ENCODE results near the gene APLP2.
A peak's percentile ranks its signal among the peaks of the same experiment; 100 is the strongest.

The APLP2 gene

GRCh38 chr11:130112071-130112830 is 42.6 kb downstream of the APLP2 start:
- intact Hi-C loops (cut with DNase I), result no loop called here
- DNase-seq, result no peak

DNA sequence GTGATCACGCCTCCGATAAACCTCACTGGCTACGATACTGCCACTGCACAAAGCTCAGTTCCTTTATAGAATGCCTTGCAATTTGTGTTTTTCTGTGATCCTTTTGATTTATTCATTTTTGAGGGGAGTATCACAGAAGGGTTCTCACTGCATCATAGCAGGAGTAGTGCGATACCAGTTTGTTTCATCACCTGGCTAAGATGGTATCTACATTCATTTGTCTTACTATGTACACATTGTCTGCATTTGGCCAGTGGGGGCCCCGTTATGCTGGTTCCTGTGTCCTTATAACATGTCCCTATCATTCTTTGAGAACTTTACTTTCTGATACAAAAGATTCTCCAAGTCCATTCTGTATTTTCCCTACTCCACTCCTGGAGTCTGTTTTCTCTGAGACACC is 44.6 kb downstream of the APLP2 start:
- intact Hi-C loops (cut with DNase I), result no loop called here
- DNase-seq, result no peak

DNA sequence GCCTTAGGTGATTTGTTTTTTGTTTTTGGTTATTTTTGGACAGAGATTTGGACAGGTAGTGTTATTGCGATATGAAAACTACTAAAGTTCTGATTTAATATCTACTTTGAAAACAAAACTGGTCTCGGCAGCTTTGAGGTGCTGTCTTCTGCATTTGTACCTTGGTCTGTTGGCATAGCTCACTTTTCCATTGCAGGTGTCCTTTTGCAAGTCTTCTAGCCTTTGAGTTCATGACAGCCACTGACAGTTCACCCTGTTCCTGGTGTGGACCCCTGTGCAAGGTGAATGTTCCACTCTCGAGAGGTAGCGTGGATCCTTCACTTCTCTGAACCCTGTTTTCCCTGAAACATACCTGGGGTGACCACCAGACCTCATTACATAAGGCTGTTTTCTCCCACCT is 45.0 kb downstream of the APLP2 start:
- intact Hi-C loops (cut with DNase I), result no loop called here
- no peak for DNase-seq

GRCh38 chr11:130115218-130115617 is 45.5 kb downstream of the APLP2 start:
- DNase-seq, result no peak
- intact Hi-C loops (cut with DNase I), result no loop called here

- no peak for DNase-seq
- intact Hi-C loops (cut with DNase I), result no loop called here
Observed at GRCh38 chr11:130118165-130118564, 48.5 kb downstream of the APLP2 start.

DNA sequence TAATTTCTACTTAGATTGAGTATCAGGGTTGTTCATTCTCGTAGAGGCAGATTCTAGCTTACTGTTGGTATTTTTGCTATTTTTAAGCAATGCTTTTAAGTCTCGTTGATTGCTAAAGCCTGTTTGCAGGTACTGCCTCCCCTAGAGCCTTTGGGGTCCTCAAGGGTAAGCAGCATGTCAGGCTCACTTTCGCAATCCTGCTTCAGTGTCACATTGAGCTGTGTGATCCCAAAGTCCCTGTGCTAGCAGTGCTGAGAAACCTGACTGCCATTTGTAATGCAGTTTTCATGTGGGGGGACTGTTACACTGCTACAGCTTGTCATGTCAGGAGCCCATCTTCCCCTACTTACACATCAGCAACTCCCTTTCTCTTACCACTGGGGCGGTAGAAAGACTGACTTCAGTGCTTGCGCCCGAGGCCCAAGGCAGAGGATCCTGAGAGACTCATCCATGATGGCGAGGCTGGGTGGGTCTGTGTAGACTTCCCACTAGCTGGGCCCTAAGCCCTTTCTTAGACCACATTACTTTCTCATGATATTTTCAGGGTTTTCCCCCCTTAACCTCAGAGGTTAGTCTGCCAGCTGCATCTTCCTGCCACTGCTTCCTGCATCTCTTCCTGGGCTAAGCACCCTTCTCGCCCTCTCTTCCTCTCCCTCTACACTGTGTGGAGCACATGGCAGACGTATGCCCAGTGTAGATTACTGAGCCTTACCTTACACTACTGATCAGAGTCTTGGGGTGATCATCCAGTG is 49.1 kb downstream of the APLP2 start:
- no peak for DNase-seq
- intact Hi-C loops (cut with DNase I), result no loop called here

- DNase-seq, result no peak
- intact Hi-C loops (cut with DNase I), result loop anchor here (10.0 kb wide), 1 partner anchor 45 kb away; no protein-coding TSS in a partner anchor
Observed at GRCh38 chr11:130120045-130120444, 50.4 kb downstream of the APLP2 start.

- DNase-seq, result no peak
- intact Hi-C loops (cut with DNase I), result loop anchor here (10.0 kb wide), 1 partner anchor 47 kb away; no protein-coding TSS in a partner anchor
Observed at GRCh38 chr11:130121445-130121978, 51.8 kb downstream of the APLP2 start.

GRCh38 chr11:130122141-130122575 is 52.5 kb downstream of the APLP2 start:
- intact Hi-C loops (cut with DNase I), result loop anchor here (10.0 kb wide), 1 partner anchor 47 kb away; no protein-coding TSS in a partner anchor
- no peak for DNase-seq

DNA sequence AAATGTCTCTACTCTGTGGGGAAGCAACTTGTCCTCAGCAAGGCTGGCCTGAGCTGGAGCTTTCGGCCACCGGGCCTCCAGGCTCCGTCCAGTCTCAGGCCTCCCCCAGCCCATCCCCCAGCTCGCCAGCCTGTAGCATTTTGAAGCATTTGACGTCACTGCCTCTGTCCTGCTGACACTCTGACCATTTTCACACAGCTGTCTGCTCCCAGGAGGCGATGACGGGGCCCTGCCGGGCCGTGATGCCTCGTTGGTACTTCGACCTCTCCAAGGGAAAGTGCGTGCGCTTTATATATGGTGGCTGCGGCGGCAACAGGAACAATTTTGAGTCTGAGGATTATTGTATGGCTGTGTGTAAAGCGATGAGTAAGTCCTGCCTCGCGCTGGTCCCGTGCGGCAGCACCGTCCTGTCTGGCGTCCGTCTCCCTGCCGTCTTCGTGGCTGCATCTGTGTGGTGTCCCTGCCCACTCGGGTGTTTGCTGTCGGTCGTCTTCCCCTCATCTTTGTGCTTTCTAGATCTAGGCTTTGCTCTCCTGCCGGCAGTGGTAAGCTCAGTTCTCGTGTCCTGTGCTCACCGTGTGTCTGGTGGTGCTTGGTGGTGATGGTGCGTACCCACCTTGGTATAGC is 53.8 kb downstream of the APLP2 start:
- intact Hi-C loops (cut with DNase I), result loop anchor here (10.0 kb wide), 1 partner anchor 49 kb away; no protein-coding TSS in a partner anchor
- no peak for DNase-seq

DNA sequence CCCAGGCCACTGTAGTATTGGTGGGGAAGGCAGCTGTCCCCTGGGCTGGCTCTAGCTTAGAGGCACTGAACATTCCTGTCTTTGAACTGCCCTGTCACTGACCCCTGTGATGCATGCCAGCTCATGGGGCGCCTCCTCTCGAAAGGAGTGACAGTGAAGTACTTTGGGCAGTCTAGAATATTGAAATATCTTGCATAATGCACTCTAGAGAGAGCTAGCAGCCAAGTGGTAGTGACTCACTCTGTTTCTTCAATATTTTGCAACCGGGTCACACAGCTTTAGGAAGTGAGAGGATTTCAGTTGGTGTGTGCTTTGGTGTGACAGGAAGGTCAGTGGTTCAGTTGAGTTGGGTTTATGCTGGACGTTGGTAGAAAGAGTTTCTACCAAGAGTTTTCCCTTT is 54.4 kb downstream of the APLP2 start:
- DNase-seq, result peak in 2 of 10 donors; percentile 30 to 86
- intact Hi-C loops (cut with DNase I), result loop anchor here (10.0 kb wide), 1 partner anchor 49 kb away; no protein-coding TSS in a partner anchor

GRCh38 chr11:130125638-130126037 is 55.9 kb downstream of the APLP2 start:
- intact Hi-C loops (cut with DNase I), result loop anchor here (10.0 kb wide), 1 partner anchor 51 kb away; no protein-coding TSS in a partner anchor
- DNase-seq, result no peak

DNA sequence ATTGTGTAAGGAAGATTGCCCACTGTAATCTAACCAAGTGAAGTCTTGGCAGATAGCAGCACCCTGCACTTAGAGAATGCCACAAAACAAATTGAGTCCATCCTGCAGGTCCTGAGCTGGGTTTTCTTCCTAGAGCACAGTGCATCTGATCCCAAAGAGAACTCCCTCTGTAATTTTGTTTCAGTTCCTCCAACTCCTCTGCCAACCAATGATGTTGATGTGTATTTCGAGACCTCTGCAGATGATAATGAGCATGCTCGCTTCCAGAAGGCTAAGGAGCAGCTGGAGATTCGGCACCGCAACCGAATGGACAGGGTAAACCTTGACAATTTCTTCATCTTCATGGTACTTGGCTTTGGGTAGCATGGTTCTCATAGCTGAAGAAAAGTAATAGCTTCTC is 56.8 kb downstream of the APLP2 start:
- intact Hi-C loops (cut with DNase I), result loop anchor here (10.0 kb wide), 1 partner anchor 52 kb away; no protein-coding TSS in a partner anchor
- DNase-seq, result no peak

GRCh38 chr11:130127509-130127908 is 57.8 kb downstream of the APLP2 start:
- no peak for DNase-seq
- intact Hi-C loops (cut with DNase I), result loop anchor here (10.0 kb wide), 1 partner anchor 53 kb away; no protein-coding TSS in a partner anchor

- DNase-seq, result no peak
- intact Hi-C loops (cut with DNase I), result loop anchor here (10.0 kb wide), 1 partner anchor 54 kb away; no protein-coding TSS in a partner anchor
Observed at GRCh38 chr11:130128626-130129025, 58.9 kb downstream of the APLP2 start.

DNA sequence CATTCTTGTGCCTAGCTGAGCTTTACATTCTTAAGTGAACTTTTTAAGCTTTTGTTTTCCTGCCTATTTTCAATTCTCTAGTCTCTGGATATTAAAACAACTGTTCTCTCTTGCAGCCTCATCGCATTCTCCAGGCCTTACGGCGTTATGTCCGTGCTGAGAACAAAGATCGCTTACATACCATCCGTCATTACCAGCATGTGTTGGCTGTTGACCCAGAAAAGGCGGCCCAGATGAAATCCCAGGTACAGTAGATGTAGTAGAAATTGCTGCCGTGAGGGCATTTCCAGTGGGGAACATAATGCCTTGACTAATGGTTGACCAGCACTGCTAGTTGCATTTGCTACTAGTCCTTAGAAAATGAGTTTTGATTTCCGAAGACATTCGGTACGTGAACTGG is 60.2 kb downstream of the APLP2 start:
- DNase-seq, result no peak
- intact Hi-C loops (cut with DNase I), result loop anchor here (10.0 kb wide), 2 partner anchors 55 to 125 kb away; partner anchors contain the start of gene PRDM10

DNA sequence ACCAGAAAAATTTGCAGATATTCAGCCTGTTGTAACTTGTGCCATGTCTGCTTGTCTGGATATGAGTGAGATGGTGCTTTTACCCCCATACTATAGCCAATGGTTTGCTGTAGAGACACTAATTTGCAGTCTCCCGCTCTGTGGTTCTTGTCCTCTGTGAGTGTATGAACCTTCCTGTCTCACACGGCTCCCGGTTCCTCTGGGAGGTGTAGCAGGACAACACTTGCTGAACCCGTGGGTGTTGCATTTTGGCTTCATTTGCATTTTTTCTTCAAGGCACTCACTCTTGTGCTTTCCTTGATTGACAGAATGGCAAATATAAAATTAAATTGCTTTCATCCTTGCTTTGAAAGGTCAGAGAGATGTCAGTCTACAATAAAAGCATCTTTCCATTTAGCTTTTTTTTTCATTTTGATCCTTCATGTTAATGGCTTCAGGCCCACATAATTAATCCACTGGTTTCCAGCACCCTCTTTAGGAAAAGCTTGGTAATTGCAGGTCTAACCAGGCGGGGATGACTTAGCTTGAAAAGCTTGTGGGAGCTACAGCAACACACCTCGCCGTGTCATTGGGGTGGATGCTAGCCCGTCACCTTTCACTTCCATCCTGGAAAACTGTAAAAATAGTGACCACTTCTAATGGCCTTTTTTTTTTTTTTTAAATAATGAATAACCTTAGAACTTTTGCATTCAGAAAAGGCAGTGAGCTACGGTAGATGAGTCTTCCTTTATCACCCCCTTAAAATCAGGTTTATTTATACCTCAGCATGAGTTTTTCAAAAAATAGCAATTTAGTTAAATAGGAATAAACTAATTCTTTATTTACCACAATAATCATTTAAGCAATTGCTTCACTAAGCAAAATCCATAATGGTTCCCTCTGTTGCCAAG is 62.5 kb downstream of the APLP2 start:
- intact Hi-C loops (cut with DNase I), result loop anchor here (1.0 to 10.0 kb wide), 2 partner anchors 127 to 209 kb away; partner anchors contain the start of gene PRDM10
- DNase-seq, result no peak

DNA sequence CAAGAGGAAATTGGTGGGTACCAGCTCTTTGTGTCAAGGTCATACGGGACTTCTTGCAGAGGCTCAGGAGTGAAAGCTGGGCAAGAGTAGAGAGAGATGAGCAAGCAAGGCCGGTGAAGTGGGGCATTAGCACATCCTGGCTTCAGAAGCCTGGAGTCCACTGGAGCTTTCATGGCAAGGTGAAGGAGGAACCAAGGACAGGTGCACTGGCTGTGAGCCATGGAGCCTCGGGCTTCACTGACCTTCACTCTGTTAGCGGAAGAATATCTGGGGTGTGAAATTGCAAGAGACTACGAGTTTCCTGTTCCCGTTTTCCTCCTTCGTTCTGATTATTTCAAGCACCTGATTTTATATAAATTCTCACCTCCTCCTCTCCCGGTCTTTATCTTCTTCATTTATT is 64.0 kb downstream of the APLP2 start:
- intact Hi-C loops (cut with DNase I), result loop anchor here (10.0 kb wide), 1 partner anchor 129 kb away; the partner anchor contains the start of gene PRDM10

DNA sequence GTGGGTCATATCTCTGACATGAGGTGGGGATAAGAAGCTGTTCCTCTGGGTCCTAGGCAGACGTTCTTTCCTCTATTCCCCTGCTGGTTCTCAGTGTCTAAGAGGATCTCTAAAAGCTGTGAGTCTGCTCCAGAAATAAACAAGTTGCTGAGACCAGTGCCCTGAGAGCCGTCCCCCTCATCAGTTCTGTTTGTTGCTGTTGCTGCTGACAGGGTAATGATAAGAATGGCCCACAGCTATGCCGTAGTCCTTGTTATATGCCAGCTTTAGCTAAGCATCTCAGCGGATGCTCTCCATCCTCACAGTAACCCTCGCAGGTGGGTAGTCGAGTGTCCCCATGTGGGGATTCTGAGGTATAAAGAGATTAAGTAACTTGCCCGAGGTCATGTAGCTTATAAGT is 66.4 kb downstream of the APLP2 start:
- intact Hi-C loops (cut with DNase I), result loop anchor here (10.0 kb wide), 1 partner anchor 131 kb away; the partner anchor contains the start of gene PRDM10
- no peak for DNase-seq

More for the DNA sequence above, 64.0 kb downstream of the APLP2 start:
- DNase-seq, result no peak

Data from posterior cingulate gyrus (tissue), 11 donors.